Stimulated activated CD8-positive, alpha-beta memory T cell treated with anti-CD3 and anti-CD28 coated beads, Interleukin-7, amount 100 ng/mL, for 24 hours (primary cell): ENCODE data around the gene GPR83.
"Not testable (repeated sequence)": the region's sequence is repeated elsewhere in the genome, so short reads cannot be mapped to it uniquely, and the experiment has no call there.

Experiments used
- DNase-seq: peaks from one replicate; pipeline ENCODE4 v3.0.0-alpha.2; 2020; ENCODE audit warnings: low read depth

Gene GPR83

GRCh38 chr11:94400839-94401772 lies at the start of gene GPR83:
Gene GPR83 (minus strand): TSS chr11:94401419. CDS start chr11:94401247, 172 bp downstream.
- DNase-seq: no peak

GRCh38 chr11:94450048-94450447 lies 48.8 kb upstream of the GPR83 start:
- DNase-seq: no peak

DNA sequence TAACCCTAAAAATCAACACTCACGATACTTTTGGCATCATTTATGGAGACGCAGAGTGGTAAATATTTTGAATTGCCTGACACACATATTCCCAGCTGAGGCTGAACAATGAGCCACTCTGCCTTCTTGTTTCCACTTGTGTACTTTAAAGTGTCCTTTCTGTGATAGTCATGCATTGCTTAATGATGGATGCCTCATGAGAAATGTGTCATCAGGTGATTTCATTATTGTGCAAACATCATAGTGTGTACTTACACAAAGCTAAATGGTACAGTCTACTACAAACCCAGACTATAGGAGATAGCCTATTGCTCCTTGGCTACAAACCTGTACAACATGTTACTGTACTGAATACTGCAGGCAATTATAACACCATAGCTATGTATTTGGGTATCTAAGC lies 48.2 kb upstream of the GPR83 start:
- no peak for DNase-seq

GRCh38 chr11:94449029-94449428 lies 47.8 kb upstream of the GPR83 start:
- no peak for DNase-seq

- DNase-seq: no peak
Measured at GRCh38 chr11:94447149-94447548, 45.9 kb upstream of the GPR83 start.

- no peak for DNase-seq
Measured at GRCh38 chr11:94445641-94446040, 44.4 kb upstream of the GPR83 start.

GRCh38 chr11:94433049-94433448 lies 31.8 kb upstream of the GPR83 start:
- no peak for DNase-seq

- DNase-seq: no peak
Measured at GRCh38 chr11:94424662-94425061, 23.4 kb upstream of the GPR83 start.

DNA sequence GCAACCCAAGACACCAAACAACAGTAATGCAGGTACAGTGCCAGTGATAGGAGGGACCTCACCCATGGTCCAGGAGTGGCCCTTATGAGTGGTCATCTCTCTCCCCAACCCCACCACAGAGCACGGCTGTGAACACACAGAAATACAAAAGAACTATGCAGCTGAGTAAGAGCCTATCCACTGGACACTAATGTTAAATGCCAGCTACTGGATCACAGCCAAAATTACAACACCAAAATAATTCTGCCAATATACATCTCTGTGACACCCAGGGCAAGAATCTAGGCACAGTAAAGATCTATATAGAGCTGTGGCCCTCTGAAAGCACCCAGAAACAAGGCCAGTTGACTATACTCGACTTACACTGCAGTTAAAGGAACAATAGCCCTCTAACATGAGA lies 22.8 kb upstream of the GPR83 start:
- no peak for DNase-seq

DNA sequence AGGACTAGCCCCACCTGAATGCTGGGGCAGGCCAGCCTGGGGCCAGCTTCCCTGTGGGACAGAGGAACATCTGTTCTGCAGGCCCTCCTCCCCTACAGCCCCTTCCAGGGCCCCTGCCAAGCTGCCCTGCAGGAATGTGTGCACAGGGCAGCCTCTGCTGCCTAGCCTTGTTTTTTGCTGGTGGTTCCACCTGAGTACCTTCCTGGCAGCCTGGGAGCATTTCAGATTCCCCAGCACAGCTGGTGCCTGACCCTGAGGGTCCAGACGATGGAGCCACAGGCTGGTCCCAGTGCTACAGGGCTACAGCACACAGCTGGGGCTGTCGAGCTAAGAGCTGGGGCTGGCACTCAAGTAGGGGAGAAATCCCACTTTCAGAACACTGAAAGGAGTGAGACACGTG lies 22.3 kb upstream of the GPR83 start:
- no peak for DNase-seq

- DNase-seq: no peak
Measured at GRCh38 chr11:94418123-94418765, 17.0 kb upstream of the GPR83 start.

GRCh38 chr11:94417386-94417987 lies 16.3 kb upstream of the GPR83 start:
- DNase-seq: no peak

DNA sequence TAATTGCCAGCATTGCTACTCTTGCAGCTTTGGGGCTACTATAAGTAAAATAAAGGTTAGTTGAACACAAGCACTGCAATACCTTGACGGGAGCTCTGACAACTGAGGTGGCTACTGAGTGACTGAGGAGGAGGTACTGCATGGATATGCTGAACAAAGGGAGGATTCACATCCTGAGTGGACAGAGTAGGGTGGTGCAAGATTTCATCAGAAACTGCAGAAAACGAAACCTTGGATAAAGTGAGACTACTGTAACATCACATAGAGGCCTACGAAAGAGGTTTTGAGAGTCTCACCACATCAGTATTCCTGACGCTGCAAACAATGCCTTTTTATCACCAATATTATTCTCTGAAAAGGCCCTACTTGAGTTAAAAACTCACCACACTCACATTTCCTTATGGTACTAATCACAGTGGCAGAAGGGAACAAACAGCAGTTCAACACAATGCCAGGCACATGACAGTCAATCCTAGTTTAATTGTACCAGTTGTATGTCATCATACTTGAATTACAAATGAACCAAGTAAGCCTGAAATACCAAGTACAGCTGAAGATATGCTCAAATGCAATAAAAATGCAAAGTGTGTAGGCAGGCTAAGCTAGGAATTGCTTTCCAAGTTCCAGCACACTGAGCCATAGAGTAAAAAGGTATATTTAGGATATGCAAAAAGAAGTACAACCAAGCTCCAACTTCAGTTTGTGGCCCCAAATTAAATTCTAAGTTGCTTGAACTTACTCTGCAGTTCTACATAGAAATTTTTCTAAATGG lies 4.0 kb upstream of the GPR83 start:
- no peak for DNase-seq

GRCh38 chr11:94402355-94402754 lies 1.1 kb upstream of the GPR83 start:
- DNase-seq: no peak

DNA sequence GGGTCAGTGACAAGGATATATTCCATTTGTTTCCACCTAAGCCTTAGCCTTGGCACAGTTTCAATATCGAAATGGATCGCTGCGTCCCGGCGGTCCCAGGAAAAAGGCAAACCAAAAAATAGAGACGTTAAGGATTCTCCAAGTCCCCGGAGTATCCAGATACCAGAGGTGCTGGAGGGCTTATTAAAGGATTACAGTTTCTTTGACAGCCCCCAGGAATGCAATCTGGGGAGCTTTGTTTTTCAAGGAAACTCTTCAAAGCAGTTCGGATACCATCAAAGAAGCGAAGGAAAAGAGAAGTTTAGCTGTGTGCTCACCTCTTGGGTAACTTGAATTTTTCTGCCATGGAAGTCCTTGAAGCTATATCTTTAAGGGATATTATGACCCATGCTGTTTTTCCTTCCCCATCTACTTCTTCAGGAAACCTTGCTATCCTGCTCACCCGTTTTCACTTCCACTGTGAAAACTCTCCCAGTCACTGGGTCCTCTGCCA lies 600 bp upstream of the GPR83 start:
- no peak for DNase-seq

- DNase-seq: no peak
Measured at GRCh38 chr11:94400457-94400838, 771 bp downstream of the GPR83 start.

GRCh38 chr11:94400050-94400449 lies 1.2 kb downstream of the GPR83 start:
- no peak for DNase-seq

- DNase-seq: no peak
Measured at GRCh38 chr11:94398101-94398500, 3.1 kb downstream of the GPR83 start.

DNA sequence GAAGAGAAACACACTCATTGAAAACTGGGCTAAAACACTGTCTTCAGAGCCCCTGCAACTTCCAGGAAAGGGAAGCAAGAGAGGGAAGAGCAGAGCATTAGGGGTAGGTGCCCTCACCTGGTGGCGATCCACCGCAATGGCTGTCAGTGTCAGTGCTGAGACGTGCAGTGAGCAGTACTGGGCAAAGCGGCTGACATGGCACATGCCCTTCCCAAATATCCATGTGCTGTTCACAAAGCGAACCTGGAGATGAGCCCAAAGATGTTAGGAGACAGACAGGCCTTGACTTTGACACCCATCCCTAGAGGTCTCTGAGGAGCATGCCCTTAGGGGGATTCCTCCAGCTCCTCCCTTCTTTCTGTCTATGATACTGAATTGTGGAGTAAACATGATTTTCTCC lies 4.9 kb downstream of the GPR83 start:
- DNase-seq: no peak

- not testable (repeated sequence) for DNase-seq
Measured at GRCh38 chr11:94391937-94392336, 9.3 kb downstream of the GPR83 start.

DNA sequence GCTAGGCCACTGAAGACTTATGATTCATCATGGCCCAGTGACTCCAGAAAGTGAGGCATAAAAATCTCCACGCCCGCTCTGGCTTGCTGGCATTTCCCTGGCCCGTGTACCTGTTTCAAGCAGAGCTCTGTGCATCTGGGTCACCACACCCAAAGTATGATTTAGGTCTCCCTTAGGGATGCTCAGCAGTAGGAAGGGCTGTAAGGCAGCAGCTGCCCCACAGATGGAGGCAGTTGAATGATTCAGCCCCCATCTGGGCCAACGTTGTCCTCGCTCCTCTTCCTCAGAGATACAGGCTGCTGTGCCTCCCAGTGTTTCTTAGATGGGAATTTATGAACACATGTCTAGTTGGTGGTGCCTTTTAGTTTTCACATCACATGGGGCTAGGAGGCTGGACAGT lies 21.6 kb downstream of the GPR83 start:
- no peak for DNase-seq

DNA sequence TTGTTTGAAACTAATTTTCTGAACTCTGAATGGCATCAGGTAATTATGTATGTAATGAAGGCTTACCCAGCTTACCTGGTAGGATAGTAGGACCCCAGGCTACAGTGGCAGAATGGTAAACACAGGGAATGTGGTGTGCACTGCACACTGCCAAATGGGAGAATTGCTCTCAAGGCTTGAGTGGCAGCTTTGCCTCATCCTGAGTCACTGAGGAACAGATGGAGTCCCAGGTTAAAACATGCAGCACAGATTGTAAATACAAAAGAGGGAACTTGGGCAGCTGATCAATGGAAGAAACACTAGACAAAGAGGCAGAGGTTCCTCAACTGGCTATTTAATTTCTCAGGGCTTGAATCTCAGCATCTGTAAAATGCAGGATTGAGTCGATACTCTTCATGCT lies 24.4 kb downstream of the GPR83 start:
- no peak for DNase-seq
